GM23248 (cell line): ENCODE measurements around the gene ZNRF4. TPM values are rescaled to one million over a fixed set of nuclear protein-coding genes. Genes with fewer than 3 reads are reported as not detected.

Source experiments
- DNase-seq: peaks from one replicate; pipeline ENCODE4 v3.0.0-alpha.2; 2015
- H2AFZ ChIP-seq: fragments of 200-600 bp; sonication (generic); 2 replicates; pipeline ENCODE4 v1.6.1; 2016; ENCODE audit warnings: antibody characterized with exemption
- H3F3A ChIP-seq: fragments of 200-600 bp; sonication (generic); 2 replicates; pipeline ENCODE4 v1.6.1; 2016; ENCODE audit warnings: mild to moderate bottlenecking, antibody characterized with exemption, mixed run types; ENCODE audit not compliant: insufficient read depth
- H3K27ac ChIP-seq: fragments of 200-600 bp; sonication (generic); 2 replicates; pipeline ENCODE4 v1.5.1; 2016; ENCODE audit warnings: mild to moderate bottlenecking
- H3K27me3 ChIP-seq: fragments of 200-600 bp; sonication (generic); replicated peaks from 2 replicates; pipeline ENCODE4 v1.6.1; 2016; ENCODE audit warnings: mild to moderate bottlenecking; ENCODE audit not compliant: insufficient read depth
- H3K36me3 ChIP-seq: fragments of 200-600 bp; sonication (generic); 2 replicates; pipeline ENCODE4 v1.6.1; 2016; ENCODE audit warnings: low read depth, mild to moderate bottlenecking
- H3K4me1 ChIP-seq: fragments of 200-600 bp; sonication (generic); 2 replicates; pipeline ENCODE4 v1.6.1; 2016; ENCODE audit warnings: mild to moderate bottlenecking; ENCODE audit not compliant: insufficient read depth
- H3K4me2 ChIP-seq: fragments of 200-600 bp; sonication (generic); one replicate; pipeline ENCODE4 v1.6.1; 2016; ENCODE audit warnings: mild to moderate bottlenecking; ENCODE audit not compliant: unreplicated experiment
- H3K4me3 ChIP-seq: fragments of 200-600 bp; sonication (generic); 2 replicates; pipeline ENCODE4 v1.5.1; 2016; ENCODE audit warnings: mild to moderate bottlenecking
- H3K79me2 ChIP-seq: fragments of 200-600 bp; sonication (generic); 2 replicates; pipeline ENCODE4 v1.6.1; 2016; ENCODE audit warnings: mild to moderate bottlenecking; ENCODE audit not compliant: insufficient read depth
- H3K9ac ChIP-seq: fragments of 200-600 bp; sonication (generic); 2 replicates; pipeline ENCODE4 v1.6.1; 2016; ENCODE audit warnings: mild to moderate bottlenecking
- H3K9me2 ChIP-seq: fragments of 200-600 bp; sonication (generic); 2 replicates; pipeline ENCODE4 v1.6.1; 2016; ENCODE audit warnings: mixed run types, mild to moderate bottlenecking, moderate library complexity; ENCODE audit not compliant: insufficient read depth
- H3K9me3 ChIP-seq: fragments of 200-600 bp; sonication (generic); one replicate; pipeline ENCODE4 v1.6.1; 2017; ENCODE audit warnings: low read depth
- H4K20me1 ChIP-seq: fragments of 200-600 bp; sonication (generic); 2 replicates; pipeline ENCODE4 v1.6.0; 2016; ENCODE audit not compliant: insufficient read depth
- EZH2 ChIP-seq: fragments of 200-600 bp; sonication (generic); IDR thresholded peaks from 2 replicates; pipeline ENCODE4 v1.6.1; 2018; ENCODE audit warnings: antibody characterized with exemption, mild to moderate bottlenecking; ENCODE audit not compliant: insufficient read depth, poor library complexity, severe bottlenecking
- EZH2phosphoT487 ChIP-seq: fragments of 200-600 bp; sonication (generic); IDR thresholded peaks from 2 replicates; pipeline ENCODE4 v1.6.1; 2018; ENCODE audit warnings: antibody characterized with exemption, moderate library complexity, mild to moderate bottlenecking, low read depth; ENCODE audit not compliant: insufficient read depth
- WGBS, 2 experiments: methylation state at CpG; one replicate each; pipeline ENCODE4 v1.1.6; 2015 to 2017; ENCODE audit warnings: low lambda C conversion rate in 2 of 2, low coverage in 1 of 2; ENCODE audit errors: missing lambda C conversion rate in 2 of 2; 5-methylcytosine and 5-hydroxymethylcytosine counted together
- in situ Hi-C: fragments of 300-500 bp; cut with MboI; formaldehyde crosslinking; loops from 2 replicates; pipeline ENCODE4 v1.15.0; 2020
- polyA plus RNA-seq: library from polyadenylated mRNA; unstranded; fragments of >200 nt; fragmentation: Nextera tagmentation; extraction: Ambion mirVana; gene quantifications from 2 replicates; pipeline ENCODE4 v1.2.1, GENCODE V29; 2016
- total RNA-seq: library from RNA; depleted of rRNA; stranded (reverse); fragments of >200 nt; shearing (Covaris generic); gene quantifications from 2 replicates; pipeline ENCODE4 v1.2.3, GENCODE V29; 2014

Gene ZNRF4
- total and polyA plus RNA-seq, 2 experiments from 2014 or later: not detected

DNA sequence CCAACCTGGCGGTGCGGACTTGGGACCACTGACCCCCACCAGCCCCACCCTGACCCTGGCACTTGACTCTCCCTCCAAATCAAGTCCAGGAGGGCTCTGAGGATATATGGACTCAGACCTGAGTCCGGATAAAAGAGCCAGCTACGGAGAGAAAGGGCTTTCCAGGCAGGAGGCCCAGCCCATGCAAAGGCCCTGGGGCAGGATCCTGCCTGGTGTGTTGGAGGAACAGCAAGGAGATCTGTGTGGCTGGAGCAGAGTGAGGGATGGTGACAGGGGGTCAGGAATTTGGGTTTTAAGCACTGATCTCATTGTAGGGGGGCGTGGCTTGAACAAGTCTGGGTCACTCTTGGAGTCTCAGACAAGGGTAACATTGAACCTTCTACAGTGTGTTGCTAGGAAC, 474 bp upstream of the ZNRF4 start:
- H3K9me2 ChIP-seq: no peaks in the 10 kb centered on the region
- TF ChIP-seq EZH2phosphoT487 (no peak), EZH2 (no peak)
- no peaks in the 10 kb centered on the region for H3K36me3 ChIP-seq
- H3K4me3 ChIP-seq: no peak overlapping the region
- no peak overlapping the region for H3K4me2 ChIP-seq
- no peaks in the 10 kb centered on the region for H3K9me3 ChIP-seq
- WGBS, 2 experiments: 38 to 58% methylated on average over 4 of the region's 5 CpGs
- H4K20me1 ChIP-seq: no peaks in the 10 kb centered on the region
- no peaks in the 10 kb centered on the region for H3F3A ChIP-seq
- H2AFZ ChIP-seq: no peak overlapping the region
- no peak overlapping the region for H3K9ac ChIP-seq
- H3K27me3 ChIP-seq: peaks cover 8% of the 10 kb centered on the region; the same call in 1 of the 2 replicates
- H3K79me2 ChIP-seq: no peaks in the 10 kb centered on the region
- no peaks in the 10 kb centered on the region for H3K4me1 ChIP-seq
- in situ Hi-C loops: no loop called here
- no peak overlapping the region for H3K27ac ChIP-seq
- DNase-seq: no peak

DNA sequence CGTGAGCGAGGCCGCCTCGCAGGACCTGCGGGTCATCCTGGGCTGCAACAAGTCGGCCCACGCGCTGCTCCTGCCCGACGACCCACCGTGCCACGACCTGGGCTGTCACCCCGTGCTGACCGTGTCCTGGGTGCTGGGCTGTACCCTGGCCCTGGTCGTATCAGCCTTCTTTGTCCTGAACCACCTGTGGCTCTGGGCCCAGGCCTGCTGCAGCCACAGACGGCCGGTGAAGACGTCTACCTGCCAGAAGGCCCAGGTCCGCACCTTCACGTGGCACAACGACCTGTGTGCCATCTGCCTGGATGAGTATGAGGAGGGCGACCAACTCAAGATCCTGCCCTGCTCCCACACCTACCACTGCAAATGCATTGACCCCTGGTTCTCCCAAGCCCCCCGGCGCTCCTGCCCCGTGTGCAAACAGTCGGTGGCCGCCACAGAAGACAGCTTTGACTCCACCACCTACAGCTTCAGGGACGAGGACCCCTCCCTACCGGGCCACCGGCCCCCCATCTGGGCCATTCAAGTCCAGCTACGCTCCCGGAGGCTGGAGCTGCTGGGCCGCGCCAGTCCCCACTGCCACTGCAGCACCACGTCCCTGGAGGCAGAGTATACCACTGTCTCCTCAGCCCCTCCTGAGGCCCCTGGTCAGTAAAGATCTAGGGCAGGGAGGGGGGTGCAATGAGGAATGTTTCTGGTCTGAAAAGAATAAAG, 1.1 kb downstream of the ZNRF4 start:
- Histone ChIP-seq H4K20me1 (no peaks in the 10 kb centered on the region), H3K4me2 (no peak overlapping the region), H3K36me3 (no peaks in the 10 kb centered on the region), H3K9ac (no peak overlapping the region), H3K9me3 (no peaks in the 10 kb centered on the region), H3K79me2 (no peaks in the 10 kb centered on the region), H2AFZ (no peak overlapping the region), H3K4me3 (no peak overlapping the region), H3K27me3 (no peaks in the 10 kb centered on the region; the same call in 1 of the 2 replicates), H3F3A (no peaks in the 10 kb centered on the region), H3K9me2 (no peaks in the 10 kb centered on the region), H3K4me1 (no peaks in the 10 kb centered on the region), H3K27ac (no peak overlapping the region)
- WGBS, 2 experiments: 84 to 89% methylated on average over 31 to 35 of the region's 35 CpGs
- DNase-seq: no peak
- TF ChIP-seq EZH2phosphoT487 (no peak), EZH2 (no peak)
- in situ Hi-C loops: no loop called here

DNA sequence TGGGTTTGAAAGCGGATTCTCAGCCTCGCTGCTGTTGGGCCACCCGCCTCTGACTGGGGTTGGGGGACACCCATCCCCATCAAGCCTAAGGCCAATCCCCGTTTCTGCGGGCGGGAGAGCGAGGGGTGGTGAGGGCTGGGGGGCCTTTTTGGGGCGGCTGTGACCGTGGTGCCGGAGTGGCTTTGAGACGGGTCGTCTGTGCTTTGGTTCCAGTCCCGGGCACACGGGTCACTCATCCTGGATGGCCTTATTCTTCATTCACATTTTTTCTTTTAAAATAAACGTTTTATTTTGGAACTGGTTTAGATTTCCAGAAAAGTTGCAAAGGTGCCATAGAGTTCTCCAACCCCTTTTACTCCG, 1.6 kb downstream of the ZNRF4 start:
- Histone ChIP-seq H3K79me2 (no peaks in the 10 kb centered on the region), H3K9me3 (no peaks in the 10 kb centered on the region), H3K9ac (no peak overlapping the region), H3K4me2 (no peak overlapping the region), H3K4me3 (no peak overlapping the region), H3K27me3 (no peaks in the 10 kb centered on the region; the same call in 1 of the 2 replicates), H4K20me1 (no peaks in the 10 kb centered on the region), H3K9me2 (no peaks in the 10 kb centered on the region), H2AFZ (no peak overlapping the region), H3F3A (no peaks in the 10 kb centered on the region), H3K4me1 (no peaks in the 10 kb centered on the region), H3K36me3 (no peaks in the 10 kb centered on the region), H3K27ac (no peak overlapping the region)
- DNase-seq: no peak
- TF ChIP-seq EZH2 (no peak), EZH2phosphoT487 (no peak)
- WGBS, 2 experiments: 62 to 74% methylated on average over 12 to 16 of the region's 16 CpGs
- in situ Hi-C loops: no loop called here

GRCh38 chr19:5457709-5458108, 2.5 kb downstream of the ZNRF4 start:
- DNase-seq: no peak

More at GRCh38 chr19:5457709-5458108, 2.5 kb downstream of the ZNRF4 start:
- Histone ChIP-seq H3K9ac (no peak overlapping the region), H3K9me3 (no peaks in the 10 kb centered on the region), H3K4me2 (no peak overlapping the region), H3K4me1 (no peaks in the 10 kb centered on the region), H3K27ac (no peak overlapping the region), H3K27me3 (peaks cover under 1% of the 10 kb centered on the region; the same call in 1 of the 2 replicates), H3F3A (no peaks in the 10 kb centered on the region), H4K20me1 (no peaks in the 10 kb centered on the region), H3K79me2 (no peaks in the 10 kb centered on the region), H2AFZ (no peak overlapping the region), H3K36me3 (no peaks in the 10 kb centered on the region), H3K4me3 (no peak overlapping the region), H3K9me2 (no peaks in the 10 kb centered on the region)
- TF ChIP-seq EZH2phosphoT487 (no peak), EZH2 (no peak)
- in situ Hi-C loops: no loop called here
- WGBS, 2 experiments: 47 to 51% methylated on average over 8 to 9 of the region's 9 CpGs
